GM04504 (cell line): Measurements from ENCODE around the gene RNF121.
A peak's percentile ranks its signal among the peaks of the same experiment; 100 is the strongest.

Source experiments
- DNase-seq: peaks from one replicate; pipeline ENCODE4 v3.0.0-alpha.2; 2012; ENCODE audit warnings: low read depth

RNF121 gene

GRCh38 chr11:71935338-71935925, 6.6 kb downstream of the RNF121 start:
- DNase-seq, result no peak

- DNase-seq, result no peak
These were observed 8.0 kb downstream of the RNF121 start for GRCh38 chr11:71936825-71937224.

GRCh38 chr11:71937826-71938225, 9.0 kb downstream of the RNF121 start:
- no peak for DNase-seq

- DNase-seq, result no peak
These were observed 11.8 kb downstream of the RNF121 start for GRCh38 chr11:71940561-71941219.

- DNase-seq, result no peak
These were observed 17.3 kb downstream of the RNF121 start for GRCh38 chr11:71946144-71946571.

GRCh38 chr11:71947498-71947897, 18.7 kb downstream of the RNF121 start:
- no peak for DNase-seq

- no peak for DNase-seq
These were observed 19.6 kb downstream of the RNF121 start for GRCh38 chr11:71948314-71949027.

- no peak for DNase-seq
These were observed 20.2 kb downstream of the RNF121 start for GRCh38 chr11:71949034-71949433.

- DNase-seq, result no peak
These were observed 23.0 kb downstream of the RNF121 start for GRCh38 chr11:71951741-71952310.

GRCh38 chr11:71955898-71956456, 27.1 kb downstream of the RNF121 start:
- no peak for DNase-seq

GRCh38 chr11:71962428-71963038, 33.7 kb downstream of the RNF121 start:
- DNase-seq, result no peak

- no peak for DNase-seq
These were observed 34.6 kb downstream of the RNF121 start for GRCh38 chr11:71963468-71963867.

GRCh38 chr11:71964641-71965040, 35.8 kb downstream of the RNF121 start:
- no peak for DNase-seq

GRCh38 chr11:71971680-71972079, 42.8 kb downstream of the RNF121 start:
- DNase-seq, result no peak

GRCh38 chr11:71976551-71976950, 47.7 kb downstream of the RNF121 start:
- DNase-seq, result no peak

- no peak for DNase-seq
These were observed 48.2 kb downstream of the RNF121 start for GRCh38 chr11:71977090-71977489.

- no peak for DNase-seq
These were observed 49.0 kb downstream of the RNF121 start for GRCh38 chr11:71977743-71978418.

GRCh38 chr11:71979094-71979493, 50.2 kb downstream of the RNF121 start:
- DNase-seq, result no peak

GRCh38 chr11:71979602-71980001, 50.8 kb downstream of the RNF121 start:
- no peak for DNase-seq

GRCh38 chr11:71986131-71986530, 57.3 kb downstream of the RNF121 start:
- no peak for DNase-seq

GRCh38 chr11:71987521-71987920, 58.7 kb downstream of the RNF121 start:
- no peak for DNase-seq

GRCh38 chr11:71988050-71988449, 59.2 kb downstream of the RNF121 start:
- DNase-seq, result peak; percentile 83
